HG03103 (cell line): ENCODE results near the gene FAM117A.
A peak's percentile ranks its signal among the peaks of the same experiment; 100 is the strongest.

Experiments
- ATAC-seq: cut with Tn5 transposase; IDR thresholded peaks from one replicate; pipeline ENCODE4 v1.9.1; 2021; ENCODE audit warnings: low read depth; ENCODE audit not compliant: unreplicated experiment

Gene FAM117A

DNA sequence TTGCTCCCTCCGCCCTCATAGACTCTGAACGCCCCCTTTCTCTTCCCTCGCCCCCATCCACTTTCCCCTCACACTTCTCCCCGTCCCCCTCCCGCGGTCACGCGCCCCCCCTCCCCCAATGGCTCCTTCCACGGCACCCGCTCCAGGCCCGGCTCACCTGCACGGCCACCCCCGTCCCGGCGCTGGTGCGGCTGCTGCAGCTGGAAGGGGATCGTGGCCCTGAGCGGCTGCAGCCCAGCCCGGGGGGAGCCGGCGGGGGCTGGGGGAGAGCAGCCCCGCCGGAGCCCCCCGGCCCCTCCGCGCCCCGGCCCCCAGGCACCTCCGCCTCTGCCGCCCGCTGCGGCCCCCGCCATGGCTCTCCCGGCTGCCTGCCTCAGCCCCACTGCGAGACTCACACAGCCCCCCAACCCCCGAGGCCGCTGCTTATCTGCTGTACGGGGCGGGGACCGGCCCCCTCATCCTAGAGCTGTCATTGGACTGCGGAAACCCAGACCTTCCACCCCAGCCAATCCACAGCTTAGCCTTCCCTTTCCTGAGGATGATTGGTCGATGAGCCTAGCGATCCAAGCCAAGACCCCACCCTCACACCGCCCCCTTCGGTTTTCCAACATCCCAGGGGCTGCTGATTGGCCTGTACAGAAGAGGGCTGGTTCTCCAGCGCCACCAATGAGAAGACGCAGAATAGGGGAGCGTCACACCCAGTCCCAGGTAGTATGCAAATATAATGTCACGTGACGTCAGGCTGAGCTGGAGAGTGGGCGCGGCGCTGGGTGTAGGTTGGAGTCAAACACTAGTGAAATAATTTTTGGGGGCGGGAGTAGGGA is at the start of gene FAM117A:
TSS of gene FAM117A (minus strand) at position 397 of the 824 bp plus-strand sequence. CDS start at position 353, 44 bp downstream.
- ATAC-seq: peak; percentile 92

GRCh38 chr17:49809056-49809455 is 45.1 kb upstream of the FAM117A start:
- ATAC-seq: no peak

DNA sequence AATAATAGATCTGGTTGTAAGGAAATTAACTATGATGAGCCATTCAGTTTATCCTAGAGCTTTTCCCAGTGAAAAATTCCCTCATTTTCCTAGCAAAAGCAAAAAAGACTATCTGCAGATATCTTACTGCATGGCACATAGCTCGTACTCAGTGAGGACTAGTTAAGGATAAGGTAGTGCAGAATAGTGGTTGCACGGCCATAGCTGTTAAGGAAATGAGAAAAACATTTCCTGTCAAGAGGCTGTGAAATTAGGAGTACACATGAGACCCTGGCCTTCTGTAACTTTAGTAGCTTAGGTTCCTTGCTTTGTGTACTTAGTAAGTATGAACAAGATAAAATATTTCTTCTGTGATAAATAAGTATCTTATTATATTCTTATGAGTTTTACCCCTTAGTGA is 34.8 kb upstream of the FAM117A start:
- ATAC-seq: no peak

GRCh38 chr17:49798182-49798581 is 34.3 kb upstream of the FAM117A start:
- ATAC-seq: no peak

DNA sequence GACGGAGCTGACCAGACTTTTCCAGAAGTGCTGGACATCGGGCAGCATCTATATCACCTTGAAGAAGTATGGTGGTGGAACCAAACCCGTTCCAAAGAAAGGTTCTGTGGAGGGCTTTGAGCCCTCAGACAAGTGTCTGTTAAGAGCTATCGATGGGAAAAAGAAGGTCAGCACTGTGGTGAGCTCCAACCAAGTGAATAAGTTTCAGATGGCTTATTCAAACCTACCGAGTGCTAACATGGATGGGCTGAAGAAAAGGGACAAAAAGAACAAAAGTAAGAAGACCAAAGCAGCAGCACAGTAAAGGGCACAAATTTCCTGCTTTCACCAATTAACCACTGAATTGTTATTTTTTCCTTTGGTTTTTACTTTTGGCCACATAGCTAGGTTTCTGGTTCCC is 31.4 kb upstream of the FAM117A start:
- ATAC-seq: no peak

DNA sequence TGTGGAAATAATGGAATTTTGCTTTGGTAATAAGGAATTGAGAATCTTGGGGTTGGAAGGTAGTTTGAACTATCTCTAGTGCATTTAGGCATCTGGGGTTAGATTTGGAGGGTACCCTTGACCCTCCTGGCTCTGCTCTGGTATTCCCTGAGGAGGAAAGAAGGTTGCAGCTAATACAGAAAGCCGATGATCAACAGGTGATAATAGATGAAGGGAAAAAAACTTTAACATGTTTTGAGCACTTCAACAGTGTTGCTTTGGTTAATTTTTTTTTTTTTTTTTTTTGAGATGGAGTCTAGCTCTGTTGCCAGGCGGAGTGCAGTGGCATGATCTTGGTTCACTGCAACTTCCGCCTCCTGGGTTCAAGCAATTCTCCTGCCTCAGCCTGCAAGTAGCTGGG is 29.4 kb upstream of the FAM117A start:
- no peak for ATAC-seq

DNA sequence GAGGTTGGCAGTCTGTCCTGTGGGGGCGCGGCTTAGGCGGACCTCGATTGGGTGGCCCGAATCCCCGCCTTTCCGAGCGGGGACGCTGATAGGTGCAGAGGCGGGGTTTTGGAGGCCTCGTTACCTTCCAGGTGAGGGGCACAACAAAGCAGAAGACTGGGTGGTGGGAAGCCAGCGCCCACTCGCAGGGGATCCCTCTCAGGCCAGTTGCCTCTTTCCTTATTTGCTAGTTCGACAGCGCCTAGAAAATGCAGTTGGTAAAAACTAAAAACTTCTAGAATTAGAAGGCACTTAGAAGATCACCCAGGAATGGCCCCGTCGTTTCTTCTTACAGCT is 25.3 kb upstream of the FAM117A start:
- no peak for ATAC-seq

DNA sequence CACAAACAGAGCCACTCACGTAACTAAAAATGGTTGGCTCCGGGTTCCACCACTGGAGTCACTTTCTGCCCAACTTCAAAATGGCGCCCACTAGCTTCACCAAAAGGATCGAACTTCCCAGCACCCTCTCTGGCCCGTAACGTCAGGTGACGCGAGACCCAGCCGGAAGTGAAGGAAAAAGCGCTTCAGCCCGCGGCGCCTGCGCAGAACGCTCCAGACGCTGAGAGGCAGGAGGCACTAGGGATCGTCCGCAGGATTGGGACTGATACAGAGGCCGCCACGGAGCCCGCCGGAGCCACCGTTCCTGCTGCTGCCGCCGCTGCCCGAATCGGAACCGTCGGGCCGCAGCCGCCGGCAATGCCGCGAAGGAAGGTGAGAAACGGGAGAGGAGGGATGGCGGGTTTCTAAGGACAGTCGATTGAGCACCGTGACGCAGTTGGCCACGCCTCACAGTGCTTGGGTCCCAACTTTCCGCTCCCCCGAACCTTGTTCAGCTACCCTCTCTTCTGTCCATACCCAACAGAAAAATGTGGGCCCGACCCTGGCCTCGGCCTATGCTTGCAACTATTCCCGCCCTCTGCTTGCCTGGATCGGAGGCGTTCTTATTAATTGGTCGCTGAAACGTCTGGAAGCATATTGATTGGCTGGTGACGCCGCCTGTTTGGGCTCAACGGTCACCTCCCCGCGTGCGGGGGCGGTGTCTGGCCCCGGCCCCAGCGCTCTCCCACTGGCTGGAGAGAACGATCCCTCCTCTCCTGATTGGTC is 24.7 kb upstream of the FAM117A start, which contains the start of gene KAT7:
TSS of gene KAT7 (plus strand) at position 204 of the 765 bp plus-strand sequence. CDS start at position 358, 154 bp downstream.
- peak; percentile 85 for ATAC-seq

GRCh38 chr17:49787884-49788477 is 24.1 kb upstream of the FAM117A start:
- ATAC-seq: no peak

DNA sequence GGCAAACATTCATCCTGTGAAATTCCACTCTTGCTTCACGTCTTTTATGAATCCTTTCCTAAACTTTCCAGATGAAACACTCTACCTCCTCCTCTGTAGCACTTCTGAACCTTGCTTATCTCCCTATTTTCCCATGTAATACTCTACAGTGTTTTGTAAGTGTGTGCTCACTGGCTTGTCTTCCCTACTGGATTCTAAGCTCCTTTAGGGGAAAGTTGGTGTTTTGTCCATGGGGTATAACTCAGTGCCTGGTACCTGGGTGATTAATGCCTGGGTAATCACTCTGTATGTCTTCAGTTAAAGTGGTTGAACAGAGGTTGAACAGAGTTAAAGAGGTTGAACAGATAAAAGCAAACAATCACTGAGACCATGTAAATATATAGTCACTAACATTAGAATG is 20.7 kb upstream of the FAM117A start:
- ATAC-seq: no peak

- no peak for ATAC-seq
Observed at GRCh38 chr17:49783791-49784190, 19.9 kb upstream of the FAM117A start.

- ATAC-seq: no peak
Observed at GRCh38 chr17:49783071-49783715, 19.3 kb upstream of the FAM117A start.

DNA sequence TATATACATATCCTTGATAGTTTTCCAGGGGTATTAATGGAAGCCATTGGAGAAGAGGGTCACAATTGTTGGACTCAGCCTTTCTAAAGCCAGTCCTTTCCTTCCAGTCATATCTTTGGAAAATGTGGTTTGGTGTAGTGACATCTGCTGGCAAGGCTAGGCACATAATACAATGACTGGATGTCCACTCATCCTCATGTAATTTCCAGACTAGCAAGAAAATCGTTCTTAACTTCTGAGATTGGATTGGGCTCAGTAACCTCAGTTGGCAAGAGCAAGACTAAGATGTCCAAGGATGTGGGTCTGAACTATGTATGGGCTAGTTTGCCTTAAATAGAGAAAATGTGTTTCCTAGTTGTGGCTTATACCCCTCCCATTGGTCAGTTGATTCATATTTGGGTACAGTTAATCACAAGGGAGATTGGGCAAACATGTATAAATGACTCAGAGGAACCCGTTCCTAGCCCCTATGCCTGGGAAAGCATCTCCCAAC is 15.9 kb upstream of the FAM117A start:
- no peak for ATAC-seq

- no peak for ATAC-seq
Observed at GRCh38 chr17:49779156-49779738, 15.3 kb upstream of the FAM117A start.

DNA sequence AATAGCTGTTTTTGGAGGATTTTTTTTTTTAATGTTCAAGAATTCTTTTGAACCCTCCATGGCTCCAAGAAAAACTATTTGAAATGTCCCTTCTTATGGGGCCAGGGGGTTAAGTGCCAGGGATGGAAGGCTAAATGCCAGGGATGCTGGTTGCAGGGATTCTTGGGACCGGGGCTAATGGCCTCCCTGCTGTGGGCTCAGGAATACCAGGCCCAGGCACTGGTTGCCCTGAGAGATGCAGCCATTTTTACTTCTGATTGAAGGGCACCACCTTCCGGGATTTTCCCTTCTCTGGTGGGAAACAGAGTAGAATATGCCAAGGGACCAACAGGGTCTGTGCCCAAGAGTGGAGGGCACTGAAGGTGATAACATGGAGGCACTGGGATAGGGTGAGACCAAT is 13.6 kb upstream of the FAM117A start:
- ATAC-seq: no peak

DNA sequence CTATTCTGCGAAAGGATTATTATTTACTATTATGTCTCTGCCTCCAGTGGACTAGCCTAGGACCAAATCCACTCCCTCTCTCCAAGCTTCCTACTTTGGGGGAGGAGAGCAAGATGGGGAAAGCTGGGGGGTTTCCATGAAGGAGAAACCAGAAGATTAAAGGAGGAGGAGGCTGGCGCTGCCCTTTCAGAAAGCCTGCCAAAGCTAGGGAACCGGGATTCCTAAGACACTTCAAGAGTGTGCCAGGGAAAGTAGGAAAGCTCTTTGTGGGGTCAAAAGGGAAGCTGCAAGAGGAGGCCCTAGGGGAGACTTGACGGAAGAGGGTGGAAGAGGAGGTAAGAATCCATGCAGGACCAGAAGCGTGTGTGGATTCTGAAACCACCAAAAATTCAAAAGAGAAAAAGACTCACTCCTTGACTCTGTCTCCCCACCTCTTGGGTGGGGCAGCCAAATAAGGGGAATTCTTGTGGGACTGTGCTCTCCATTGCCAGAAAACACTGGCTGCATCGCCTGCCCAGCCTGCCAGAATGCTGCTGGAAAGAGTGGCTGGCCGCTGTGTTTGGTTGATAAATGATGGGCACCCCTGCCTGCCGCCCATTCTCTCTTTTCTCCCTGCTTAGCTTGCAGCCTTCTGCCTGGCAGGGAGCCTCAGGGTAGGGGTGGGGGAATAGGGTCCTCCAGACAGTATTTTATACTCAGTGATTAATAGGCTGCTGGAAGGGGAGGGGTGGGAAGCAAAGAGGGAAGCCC is 12.8 kb upstream of the FAM117A start:
- ATAC-seq: no peak

DNA sequence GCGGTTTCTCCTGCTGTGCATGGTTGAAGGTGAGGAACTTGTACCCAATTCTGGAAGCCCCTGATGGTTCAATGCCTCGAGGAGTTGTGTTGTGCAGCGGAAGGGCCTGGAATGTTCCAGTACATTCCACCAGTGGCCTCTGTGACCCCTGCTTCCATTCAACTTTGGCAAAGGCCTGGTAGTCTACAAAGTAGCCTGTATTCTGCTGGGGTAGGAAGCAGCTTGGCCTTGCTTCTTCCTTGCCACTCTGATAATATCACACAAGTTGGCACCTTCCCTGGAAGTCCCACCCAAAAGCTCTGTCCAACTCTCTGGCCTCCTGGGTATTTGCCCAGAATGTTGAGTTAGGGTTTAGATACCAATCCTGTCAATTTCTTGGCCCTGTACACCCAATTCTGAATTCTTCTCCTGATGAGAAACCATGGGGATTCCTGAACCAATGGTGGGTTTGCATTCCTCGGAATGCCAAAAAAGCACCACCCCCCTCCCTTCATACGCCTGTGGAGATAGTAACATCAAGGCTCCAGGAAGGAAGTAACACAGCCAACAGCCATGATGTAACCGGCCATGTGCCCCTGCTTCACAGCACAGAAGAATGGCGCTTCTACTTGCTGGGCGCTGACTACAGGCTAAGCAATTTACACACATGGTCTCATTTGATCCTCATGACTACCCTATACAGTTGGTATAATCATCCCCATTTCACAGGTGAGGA is 11.8 kb upstream of the FAM117A start:
- no peak for ATAC-seq

GRCh38 chr17:49766918-49767530 is 3.1 kb upstream of the FAM117A start:
- ATAC-seq: no peak
